Mesenchymal stem cell (in vitro differentiated cells and primary cell): ENCODE data around the gene TPGS1.

Experiments used
- DNase-seq: peaks from one replicate; pipeline ENCODE4 v3.0.0-alpha.2; 2013
- H2AFZ ChIP-seq: one replicate; pipeline ENCODE4 v1.6.1; 2013; ENCODE audit warnings: low read depth, mild to moderate bottlenecking, control low read depth, inconsistent platforms, low read length, moderate library complexity
- H2AK5ac ChIP-seq: 2 replicates; pipeline ENCODE4 v1.6.1; 2013; ENCODE audit warnings: low read length, moderate library complexity, mild to moderate bottlenecking, inconsistent platforms; ENCODE audit not compliant: severe bottlenecking
- H2BK120ac ChIP-seq: one replicate; pipeline ENCODE4 v1.6.1; 2013; ENCODE audit warnings: low read depth, mild to moderate bottlenecking, inconsistent platforms, low read length, moderate library complexity
- H2BK12ac ChIP-seq, 2 experiments: one replicate each; pipeline ENCODE4 v1.6.1; 2013; ENCODE audit warnings: inconsistent platforms in 2 of 2, low read length in 2 of 2, mild to moderate bottlenecking in 2 of 2, moderate library complexity in 2 of 2, control low read depth in 1 of 2
- H2BK15ac ChIP-seq: one replicate; pipeline ENCODE4 v1.6.1; 2013; ENCODE audit warnings: mild to moderate bottlenecking, low read depth, inconsistent platforms; ENCODE audit not compliant: poor library complexity, severe bottlenecking
- H2BK5ac ChIP-seq: 2 replicates; pipeline ENCODE4 v1.6.1; 2013; ENCODE audit warnings: low read depth, mild to moderate bottlenecking, low read length, control low read depth, inconsistent platforms; ENCODE audit not compliant: poor library complexity, severe bottlenecking
- H3K14ac ChIP-seq, 2 experiments: one replicate each; pipeline ENCODE4 v1.6.1; 2013; ENCODE audit warnings: inconsistent platforms in 2 of 2, low read length in 2 of 2, control low read depth in 1 of 2, mild to moderate bottlenecking in 1 of 2, moderate library complexity in 1 of 2
- H3K18ac ChIP-seq, 2 experiments: one replicate each; pipeline ENCODE4 v1.6.1; 2013; ENCODE audit warnings: inconsistent platforms in 2 of 2, low read length in 2 of 2, control low read depth in 1 of 2, low read depth in 1 of 2, mild to moderate bottlenecking in 1 of 2
- H3K23ac ChIP-seq, 2 experiments: one replicate each; pipeline ENCODE4 v1.6.1; 2013; ENCODE audit warnings: inconsistent platforms in 2 of 2, low read length in 2 of 2, mild to moderate bottlenecking in 2 of 2, moderate library complexity in 2 of 2, control low read depth in 1 of 2
- H3K27ac ChIP-seq: 2 replicates; pipeline ENCODE4 v1.5.1; 2013; ENCODE audit warnings: mild to moderate bottlenecking, moderate library complexity, low read length, control low read depth, inconsistent platforms; ENCODE audit not compliant: poor library complexity, severe bottlenecking
- H3K27me3 ChIP-seq, 2 experiments: 2 replicates each; pipeline versions ENCODE4 v1.6.1 to v1.7.0; 2013; ENCODE audit warnings: low read length in 2 of 2, mild to moderate bottlenecking in 2 of 2, moderate library complexity in 2 of 2, control low read depth in 1 of 2, inconsistent platforms in 1 of 2; ENCODE audit not compliant: control insufficient read depth in 1 of 2, insufficient read depth in 1 of 2
- H3K36me3 ChIP-seq, 2 experiments: 2 replicates each; pipeline versions ENCODE4 v1.6.1 to v1.7.0; 2013; ENCODE audit warnings: low read length in 2 of 2, control low read depth in 1 of 2, inconsistent platforms in 1 of 2, low read depth in 1 of 2, mild to moderate bottlenecking in 1 of 2; ENCODE audit not compliant: insufficient read depth in 2 of 2, control insufficient read depth in 1 of 2
- H3K4ac ChIP-seq, 2 experiments: one replicate each; pipeline ENCODE4 v1.6.1; 2013; ENCODE audit warnings: inconsistent platforms in 2 of 2, low read length in 2 of 2, mild to moderate bottlenecking in 2 of 2, moderate library complexity in 2 of 2, control low read depth in 1 of 2, low read depth in 1 of 2
- H3K4me1 ChIP-seq: 2 replicates; pipeline ENCODE4 v1.6.1; 2013; ENCODE audit warnings: low read depth, low read length, control low read depth; ENCODE audit not compliant: control insufficient read depth, insufficient read depth
- H3K4me2 ChIP-seq: 2 replicates; pipeline ENCODE4 v1.6.1; 2013; ENCODE audit warnings: low read length, mild to moderate bottlenecking, inconsistent platforms; ENCODE audit not compliant: poor library complexity, severe bottlenecking
- H3K4me3 ChIP-seq, 2 experiments: 2 replicates each; pipeline versions ENCODE4 v1.5.1 to v1.7.0; 2013; ENCODE audit warnings: low read length in 2 of 2, mild to moderate bottlenecking in 2 of 2, control low read depth in 1 of 2, low read depth in 1 of 2; ENCODE audit not compliant: insufficient read depth in 1 of 2
- H3K79me1 ChIP-seq: replicated peaks from 2 replicates; pipeline ENCODE4 v1.6.1; 2013; ENCODE audit warnings: mild to moderate bottlenecking, control low read depth, low read length, inconsistent platforms; ENCODE audit not compliant: poor library complexity, severe bottlenecking
- H3K9ac ChIP-seq: 2 replicates; pipeline ENCODE4 v1.7.0; 2013; ENCODE audit warnings: mild to moderate bottlenecking, low read length, moderate library complexity
- H3K9me3 ChIP-seq: 2 replicates; pipeline ENCODE4 v1.7.0; 2013; ENCODE audit warnings: mild to moderate bottlenecking, low read length; ENCODE audit not compliant: control insufficient read depth
- H4K8ac ChIP-seq: one replicate; pipeline ENCODE4 v1.6.1; 2013; ENCODE audit warnings: inconsistent platforms, mild to moderate bottlenecking, low read length, moderate library complexity
- H4K91ac ChIP-seq: one replicate; pipeline ENCODE4 v1.6.1; 2013; ENCODE audit warnings: mild to moderate bottlenecking, low read length, inconsistent platforms
- WGBS: methylation state at CpG from one replicate; pipeline ENCODE4 v1.1.7; 2013; ENCODE audit warnings: mixed read lengths; 5-methylcytosine and 5-hydroxymethylcytosine counted together

TPGS1 gene

GRCh38 chr19:510606-511100, 3.4 kb downstream of the TPGS1 start:
- H2BK120ac ChIP-seq, result no peak overlapping the region
- peak overlapping the region; percentile 35 for H3K9ac ChIP-seq
- peak overlapping the region; percentile 49 for H2BK5ac ChIP-seq
- no peak overlapping the region for H3K4me3 ChIP-seq
- H3K36me3 ChIP-seq, result peaks cover 14 to 36% of the 10 kb centered on the region in 2 experiments
- WGBS, result 9% methylated on average over 21 of the region's 21 CpGs
- H2AK5ac ChIP-seq, result peak overlapping the region; percentile 12
- peak overlapping the region; percentile 68 for H4K8ac ChIP-seq
- H3K4me1 ChIP-seq, result peaks cover 34% of the 10 kb centered on the region
- H2BK15ac ChIP-seq, result peak overlapping the region; percentile 75
- no peaks in the 10 kb centered on the region for H3K27me3 ChIP-seq
- no peak overlapping the region for H3K23ac ChIP-seq
- no peaks in the 10 kb centered on the region for H3K9me3 ChIP-seq
- H3K4ac ChIP-seq, result peak overlapping the region in 1 of 2 experiments; percentile 71
- peak overlapping the region; percentile 75 for H3K27ac ChIP-seq
- no peak overlapping the region for H2AFZ ChIP-seq
- DNase-seq, result peak; percentile 93
- peaks cover 29% of the 10 kb centered on the region for H3K79me1 ChIP-seq
- H4K91ac ChIP-seq, result peak overlapping the region; percentile 48
- H3K4me2 ChIP-seq, result peak overlapping the region; percentile 60
- peak overlapping the region in 1 of 2 experiments; percentile 29 for H2BK12ac ChIP-seq
- peak overlapping the region; percentile 52 to 65 for H3K18ac ChIP-seq
- no peak overlapping the region for H3K14ac ChIP-seq

- peak overlapping the region in 1 of 2 experiments; percentile 19 for H3K14ac ChIP-seq
- H3K4ac ChIP-seq, result peak overlapping the region in 1 of 2 experiments; percentile 8
- peaks cover 33% of the 10 kb centered on the region for H3K4me1 ChIP-seq
- 35% methylated on average over 27 of the region's 30 CpGs for WGBS
- no peaks in the 10 kb centered on the region for H3K27me3 ChIP-seq
- no peak overlapping the region for H2BK15ac ChIP-seq
- peaks cover 14 to 36% of the 10 kb centered on the region in 2 experiments for H3K36me3 ChIP-seq
- no peak overlapping the region for H3K4me3 ChIP-seq
- peak overlapping the region; percentile 68 for H4K8ac ChIP-seq
- peak overlapping the region; percentile 35 for H3K9ac ChIP-seq
- peak overlapping the region; percentile 75 for H3K27ac ChIP-seq
- H4K91ac ChIP-seq, result peak overlapping the region; percentile 81
- no peak overlapping the region for H3K23ac ChIP-seq
- H2AK5ac ChIP-seq, result no peak overlapping the region
- H2BK12ac ChIP-seq, result peak overlapping the region; percentile 4 to 6
- no peak for DNase-seq
- peak overlapping the region; percentile 65 to 70 for H3K18ac ChIP-seq
- H3K4me2 ChIP-seq, result peak overlapping the region; percentile 60
- peaks cover 29% of the 10 kb centered on the region for H3K79me1 ChIP-seq
- peak overlapping the region; percentile 49 for H2BK5ac ChIP-seq
- no peak overlapping the region for H2AFZ ChIP-seq
- H3K9me3 ChIP-seq, result no peaks in the 10 kb centered on the region
- peak overlapping the region; percentile 12 for H2BK120ac ChIP-seq
These were observed 4.0 kb downstream of the TPGS1 start for GRCh38 chr19:511101-511851.

GRCh38 chr19:512547-513365, 5.5 kb downstream of the TPGS1 start:
- no peak for DNase-seq
- no peak overlapping the region for H2BK5ac ChIP-seq
- H3K4ac ChIP-seq, result no peak overlapping the region
- H2AFZ ChIP-seq, result no peak overlapping the region
- H2BK15ac ChIP-seq, result no peak overlapping the region
- no peak overlapping the region for H3K4me3 ChIP-seq
- H4K8ac ChIP-seq, result no peak overlapping the region
- H4K91ac ChIP-seq, result peak overlapping the region; percentile 80
- no peak overlapping the region for H2AK5ac ChIP-seq
- H3K18ac ChIP-seq, result no peak overlapping the region
- 84% methylated on average over 60 of the region's 62 CpGs for WGBS
- H3K9ac ChIP-seq, result no peak overlapping the region
- H3K4me1 ChIP-seq, result peaks cover 37% of the 10 kb centered on the region
- H2BK12ac ChIP-seq, result no peak overlapping the region
- no peak overlapping the region for H2BK120ac ChIP-seq
- no peak overlapping the region for H3K4me2 ChIP-seq
- H3K79me1 ChIP-seq, result peaks cover 29% of the 10 kb centered on the region
- H3K27ac ChIP-seq, result no peak overlapping the region
- H3K23ac ChIP-seq, result no peak overlapping the region
- H3K36me3 ChIP-seq, result peaks cover 14 to 36% of the 10 kb centered on the region in 2 experiments
- H3K27me3 ChIP-seq, result no peaks in the 10 kb centered on the region
- H3K9me3 ChIP-seq, result no peaks in the 10 kb centered on the region
- H3K14ac ChIP-seq, result no peak overlapping the region
